ENCODE measurements around the gene C5orf52. TPM values are rescaled to one million over a fixed set of nuclear protein-coding genes. Genes with fewer than 3 reads are reported as not detected.
"Not testable (repeated sequence)": the region's sequence is repeated elsewhere in the genome, so short reads cannot be mapped to it uniquely, and the experiment has no call there.

Gene C5orf52
- total and polyA plus RNA-seq, 2 donors = not detected

GRCh38 chr5:157659868-157660660, 11.3 kb upstream of the C5orf52 start:
- 89% methylated on average over 8 of the region's 8 CpGs for WGBS
- no peak overlapping the region for H3K27ac ChIP-seq (ENCODE audit: low read depth)
- no peak for DNase-seq (ENCODE audit: extremely low spot score)
- H3K36me3 ChIP-seq (ENCODE audit: insufficient read depth) = no peaks in the 10 kb centered on the region
- H3K4me3 ChIP-seq (ENCODE audit: low read depth, low read length) = no peak overlapping the region
- no peaks in the 10 kb centered on the region for H3K4me1 ChIP-seq (ENCODE audit: insufficient read depth)

DNA sequence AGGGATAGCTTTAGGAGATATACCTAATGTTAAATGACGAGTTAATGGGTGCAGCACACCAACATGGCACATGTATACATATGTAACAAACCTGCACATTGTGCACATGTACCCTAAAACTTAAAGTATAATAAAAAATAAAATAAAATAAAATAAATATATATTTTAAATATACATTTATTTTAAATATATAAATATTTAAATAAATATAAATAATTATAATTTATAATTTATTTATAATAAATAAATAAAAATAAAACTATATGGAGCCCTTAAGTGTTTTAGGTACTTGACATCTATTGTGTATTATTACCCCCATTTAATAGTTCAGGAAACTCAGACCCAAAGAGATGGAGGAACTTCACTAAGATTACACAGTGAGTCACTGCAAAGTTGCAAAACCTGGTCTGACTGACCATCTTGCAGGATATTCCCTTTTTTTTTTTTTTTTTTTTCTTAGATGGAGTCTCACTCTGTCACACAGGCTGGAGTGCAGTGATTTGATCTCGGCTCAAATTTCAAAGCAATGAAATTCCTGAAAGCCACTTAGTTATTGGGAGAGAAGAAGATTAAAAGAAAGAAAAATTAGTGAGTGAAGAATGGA, 5.8 kb upstream of the C5orf52 start:
- H3K4me1 ChIP-seq (ENCODE audit: insufficient read depth) = no peaks in the 10 kb centered on the region
- WGBS = 79% methylated on average over 2 of the region's 2 CpGs

DNA sequence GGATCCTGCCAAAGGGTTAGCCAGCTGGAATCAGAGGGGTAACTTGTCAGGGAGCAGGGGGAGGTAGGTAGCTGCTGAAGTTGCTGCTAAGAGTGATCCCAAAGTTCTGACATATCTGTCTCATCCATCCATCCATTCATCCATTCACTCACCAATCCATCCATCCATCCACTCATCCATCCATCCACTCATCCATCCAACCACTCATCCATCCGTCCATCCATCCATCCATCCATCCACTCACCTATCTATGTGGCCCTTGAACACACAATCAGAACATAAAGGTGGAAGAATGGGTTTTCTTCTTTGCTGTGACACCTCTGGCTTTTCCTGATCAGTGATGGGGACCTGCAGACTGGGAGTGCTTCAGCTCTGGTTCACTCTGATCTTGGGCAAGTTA, 3.0 kb upstream of the C5orf52 start:
- H3K4me3 ChIP-seq (ENCODE audit: low read depth, low read length) = no peak overlapping the region
- no peaks in the 10 kb centered on the region for H3K36me3 ChIP-seq (ENCODE audit: insufficient read depth)
- 85% methylated on average over 1 of the region's 1 CpG for WGBS
- no peak for DNase-seq (ENCODE audit: extremely low spot score)
- peaks cover 2% of the 10 kb centered on the region for H3K4me1 ChIP-seq (ENCODE audit: insufficient read depth)
- H3K27ac ChIP-seq (ENCODE audit: low read depth) = no peak overlapping the region

More for the DNA sequence above, 5.8 kb upstream of the C5orf52 start:
- H3K4me3 ChIP-seq (ENCODE audit: low read depth, low read length) = no peak overlapping the region
- no peak overlapping the region for H3K27ac ChIP-seq (ENCODE audit: low read depth)
- no peak for DNase-seq (ENCODE audit: extremely low spot score)
- H3K36me3 ChIP-seq (ENCODE audit: insufficient read depth) = no peaks in the 10 kb centered on the region

DNA sequence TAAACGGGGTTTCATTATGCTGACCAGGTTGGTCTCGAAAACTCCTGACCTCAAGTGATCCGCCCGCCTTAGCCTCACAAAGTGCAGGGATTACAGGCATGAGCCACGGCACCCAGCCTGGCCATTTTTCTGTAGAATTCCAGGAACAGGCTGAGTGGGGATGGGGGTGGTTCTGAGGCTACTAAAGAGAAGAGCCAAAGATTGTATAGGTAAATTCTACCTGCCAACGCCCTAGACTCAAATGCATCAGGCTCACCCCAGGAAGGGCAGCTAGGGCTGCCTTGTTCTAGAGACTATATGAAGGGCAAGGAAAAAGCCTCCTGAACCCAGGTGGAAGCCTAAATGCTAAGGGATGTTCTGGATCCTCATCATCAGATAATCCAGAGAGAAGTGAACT, 1.6 kb upstream of the C5orf52 start:
- Histone ChIP-seq H3K36me3 (ENCODE audit: insufficient read depth) (no peaks in the 10 kb centered on the region), H3K4me1 (ENCODE audit: insufficient read depth) (peaks cover 2% of the 10 kb centered on the region), H3K27ac (ENCODE audit: low read depth) (no peak overlapping the region), H3K4me3 (ENCODE audit: low read depth, low read length) (no peak overlapping the region)
- 95% methylated on average over 6 of the region's 6 CpGs for WGBS
- no peak for DNase-seq (ENCODE audit: extremely low spot score)

- WGBS = 35% methylated on average over 57 of the region's 57 CpGs
- Histone ChIP-seq H3K4me3 (ENCODE audit: low read depth, low read length) (peak overlapping the region; percentile 42), H3K36me3 (ENCODE audit: insufficient read depth) (no peaks in the 10 kb centered on the region), H3K4me1 (ENCODE audit: insufficient read depth) (peaks cover 2% of the 10 kb centered on the region), H3K27ac (ENCODE audit: low read depth) (no peak overlapping the region)
- no peak for DNase-seq (ENCODE audit: extremely low spot score)
Measured at GRCh38 chr5:157671592-157672330, 428 bp downstream of the C5orf52 start.

DNA sequence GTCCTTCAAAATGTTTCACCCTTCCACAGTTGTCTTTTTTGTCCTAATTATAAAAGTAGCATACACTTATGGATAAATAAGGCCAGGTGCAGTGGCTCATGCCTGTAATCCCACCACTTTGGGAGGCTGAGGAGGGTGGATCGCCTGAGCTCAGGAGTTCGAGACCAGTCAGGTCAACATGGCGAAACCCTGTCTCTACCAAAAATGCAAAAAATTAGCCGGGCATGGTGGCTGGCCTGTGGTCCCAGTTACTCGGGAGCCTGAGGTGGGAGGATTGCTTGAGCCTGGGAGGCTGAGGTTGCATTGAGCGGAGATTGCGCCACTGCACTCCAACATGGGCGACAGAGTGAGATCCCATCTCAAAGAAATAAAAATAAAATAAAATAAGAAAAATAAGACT, 1.6 kb downstream of the C5orf52 start:
- no peak overlapping the region for H3K4me3 ChIP-seq (ENCODE audit: low read depth, low read length)
- peaks cover 2% of the 10 kb centered on the region for H3K4me1 ChIP-seq (ENCODE audit: insufficient read depth)
- no peak overlapping the region for H3K27ac ChIP-seq (ENCODE audit: low read depth)
- no peaks in the 10 kb centered on the region for H3K36me3 ChIP-seq (ENCODE audit: insufficient read depth)
- 94% methylated on average over 8 of the region's 8 CpGs for WGBS
- no peak for DNase-seq (ENCODE audit: extremely low spot score)

DNA sequence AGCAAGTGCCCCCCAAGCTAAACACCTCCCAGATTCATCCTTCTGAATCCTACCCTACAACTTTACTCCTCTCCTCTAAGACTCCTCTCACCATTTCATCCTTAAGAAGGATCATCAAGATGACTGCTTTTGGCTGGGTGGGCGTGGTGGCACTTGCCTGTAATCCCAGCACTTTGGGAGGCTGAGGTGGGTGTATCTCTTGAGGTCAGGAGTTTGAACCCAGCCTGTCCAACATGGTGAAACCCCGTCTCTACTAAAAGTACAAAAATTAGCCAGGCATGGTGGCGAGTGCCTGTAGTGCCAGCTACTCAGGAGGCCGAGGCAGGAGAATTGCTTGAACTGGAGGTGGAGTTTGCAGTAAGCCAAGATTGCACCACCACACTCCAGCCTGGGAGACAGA, 3.0 kb downstream of the C5orf52 start:
- WGBS = 95% methylated on average over 4 of the region's 4 CpGs
- not testable (repeated sequence) for H3K27ac ChIP-seq (ENCODE audit: low read depth)

GRCh38 chr5:157677931-157678330, 6.6 kb downstream of the C5orf52 start:
- no peaks in the 10 kb centered on the region for H3K36me3 ChIP-seq (ENCODE audit: insufficient read depth)
- H3K4me1 ChIP-seq (ENCODE audit: insufficient read depth) = no peaks in the 10 kb centered on the region
- no peak overlapping the region for H3K4me3 ChIP-seq (ENCODE audit: low read depth, low read length)
- DNase-seq (ENCODE audit: extremely low spot score) = no peak
- WGBS = 71% methylated on average over 3 of the region's 3 CpGs
- H3K27ac ChIP-seq (ENCODE audit: low read depth) = no peak overlapping the region

More for the DNA sequence above, 3.0 kb downstream of the C5orf52 start:
- H3K4me1 ChIP-seq (ENCODE audit: insufficient read depth); DNase-seq (ENCODE audit: extremely low spot score); H3K4me3 ChIP-seq (ENCODE audit: low read depth, low read length); H3K36me3 ChIP-seq (ENCODE audit: insufficient read depth): not testable (repeated sequence)

DNA sequence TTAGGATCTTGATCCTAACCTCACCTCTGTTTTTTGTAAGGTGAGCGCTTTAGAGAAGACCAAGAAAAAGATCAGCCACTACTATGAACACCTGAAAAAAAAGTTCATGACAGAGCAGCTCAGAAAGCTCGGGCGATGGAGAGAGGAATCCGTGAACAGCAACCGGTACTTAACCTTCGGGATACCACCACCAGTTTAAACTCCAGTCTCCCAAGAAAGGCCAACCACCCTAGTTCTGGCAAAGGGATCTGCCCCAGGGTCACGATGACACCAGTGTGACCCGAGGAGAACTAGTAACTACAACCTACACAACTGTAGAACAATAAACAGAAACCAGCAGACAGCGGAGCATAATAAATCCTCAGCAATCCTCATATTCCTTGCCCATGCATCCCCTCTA, 8.5 kb downstream of the C5orf52 start:
- Histone ChIP-seq H3K4me3 (ENCODE audit: low read depth, low read length) (no peak overlapping the region), H3K4me1 (ENCODE audit: insufficient read depth) (no peaks in the 10 kb centered on the region), H3K36me3 (ENCODE audit: insufficient read depth) (no peaks in the 10 kb centered on the region), H3K27ac (ENCODE audit: low read depth) (no peak overlapping the region)
- DNase-seq (ENCODE audit: extremely low spot score) = no peak
- WGBS = 95% methylated on average over 9 of the region's 9 CpGs

GRCh38 chr5:157680239-157680638, 8.9 kb downstream of the C5orf52 start:
- Histone ChIP-seq H3K36me3 (ENCODE audit: insufficient read depth) (no peaks in the 10 kb centered on the region), H3K27ac (ENCODE audit: low read depth) (no peak overlapping the region), H3K4me1 (ENCODE audit: insufficient read depth) (no peaks in the 10 kb centered on the region), H3K4me3 (ENCODE audit: low read depth, low read length) (no peak overlapping the region)
- DNase-seq (ENCODE audit: extremely low spot score) = no peak
- whole genome bisulfite sequencing = 98% methylated on average over 2 of the region's 2 CpGs

- WGBS = 74% methylated on average over 4 of the region's 4 CpGs
Measured at GRCh38 chr5:157681048-157681447, 9.7 kb downstream of the C5orf52 start.

GRCh38 chr5:157682257-157682656, 10.9 kb downstream of the C5orf52 start:
- DNase-seq (ENCODE audit: extremely low spot score) = no peak
- no peaks in the 10 kb centered on the region for H3K36me3 ChIP-seq (ENCODE audit: insufficient read depth)
- WGBS = 72% methylated on average over 3 of the region's 3 CpGs
- H3K4me3 ChIP-seq (ENCODE audit: low read depth, low read length) = no peak overlapping the region
- H3K27ac ChIP-seq (ENCODE audit: low read depth) = no peak overlapping the region
- no peaks in the 10 kb centered on the region for H3K4me1 ChIP-seq (ENCODE audit: insufficient read depth)

More at GRCh38 chr5:157681048-157681447, 9.7 kb downstream of the C5orf52 start:
- H3K4me1 ChIP-seq (ENCODE audit: insufficient read depth) = no peaks in the 10 kb centered on the region
- H3K27ac ChIP-seq (ENCODE audit: low read depth) = no peak overlapping the region
- DNase-seq (ENCODE audit: extremely low spot score) = no peak
- H3K4me3 ChIP-seq (ENCODE audit: low read depth, low read length) = no peak overlapping the region
- no peaks in the 10 kb centered on the region for H3K36me3 ChIP-seq (ENCODE audit: insufficient read depth)

- DNase-seq (ENCODE audit: extremely low spot score); H3K36me3 ChIP-seq (ENCODE audit: insufficient read depth); H3K4me1 ChIP-seq (ENCODE audit: insufficient read depth); H3K4me3 ChIP-seq (ENCODE audit: low read depth, low read length); H3K27ac ChIP-seq (ENCODE audit: low read depth): not testable (repeated sequence)
- WGBS = 85% methylated on average over 14 of the region's 14 CpGs
Measured at GRCh38 chr5:157686276-157687197, 15.2 kb downstream of the C5orf52 start.

Measured in urinary bladder (tissue), 4 donors.